ENCODE results near the gene AP1G1. TPM values are rescaled to one million over a fixed set of nuclear protein-coding genes. Genes with fewer than 3 reads are reported as not detected.
A peak's percentile ranks its signal among the peaks of the same experiment; 100 is the strongest.
"Not testable (repeated sequence)": the region's sequence is repeated elsewhere in the genome, so short reads cannot be mapped to it uniquely, and the experiment has no call there.

Gene AP1G1
- polyA plus RNA-seq, 1 experiment, result 90.6 TPM

GRCh38 chr16:71788578-71788977 lies 20.1 kb downstream of the AP1G1 start:
- no peak overlapping the region for H3K4me3 ChIP-seq (ENCODE audit: low read depth, low read length)
- ChIA-PET POLR2A (no interaction called here), CTCF (interaction anchor here (0.6 kb wide), 1 partner anchor 173 kb away, joined by 3 read pairs; no protein-coding TSS in a partner anchor)
- no peak overlapping the region for H3K27ac ChIP-seq (ENCODE audit: low read depth, low read length)
- H3K27me3 ChIP-seq (ENCODE audit: control insufficient read depth, insufficient read depth, low read length), result no peaks in the 10 kb centered on the region
- no peaks in the 10 kb centered on the region for H3K9me3 ChIP-seq (ENCODE audit: control insufficient read depth, insufficient read depth, low read length)
- no peak for DNase-seq (ENCODE audit: low read depth, low spot score)
- TF ChIP-seq CTCF (IDR thresholded peaks at IDR 0.05; ENCODE audit: low read depth, low read length), result no peak

- POLR2A ChIA-PET; H3K27ac ChIP-seq (ENCODE audit: low read depth, low read length); H3K4me3 ChIP-seq (ENCODE audit: low read depth, low read length); DNase-seq (ENCODE audit: low read depth, low spot score); H3K27me3 ChIP-seq (ENCODE audit: control insufficient read depth, insufficient read depth, low read length); H3K9me3 ChIP-seq (ENCODE audit: control insufficient read depth, insufficient read depth, low read length): not testable (repeated sequence)
- CTCF ChIA-PET, result interaction anchor here (1.0 to 1.2 kb wide), 2 partner anchors 98 to 176 kb away, joined by 3 to 4 read pairs; no protein-coding TSS in a partner anchor
Measured at GRCh38 chr16:71785143-71785542, 23.5 kb downstream of the AP1G1 start.

- H3K4me3 ChIP-seq (ENCODE audit: low read depth, low read length), result no peak overlapping the region
- ChIA-PET POLR2A (no interaction called here), CTCF (interaction anchor here (1.0 to 1.2 kb wide), 2 partner anchors 99 to 177 kb away, joined by 3 to 4 read pairs; no protein-coding TSS in a partner anchor)
- TF ChIP-seq CTCF (IDR thresholded peaks at IDR 0.05; ENCODE audit: low read depth, low read length), result no peak
- H3K27me3 ChIP-seq (ENCODE audit: control insufficient read depth, insufficient read depth, low read length), result no peaks in the 10 kb centered on the region
- DNase-seq (ENCODE audit: low read depth, low spot score), result no peak
- no peak overlapping the region for H3K27ac ChIP-seq (ENCODE audit: low read depth, low read length)
- H3K9me3 ChIP-seq (ENCODE audit: control insufficient read depth, insufficient read depth, low read length), result no peaks in the 10 kb centered on the region
Measured at GRCh38 chr16:71784093-71784492, 24.5 kb downstream of the AP1G1 start.

- 0 out of 2 replicates have a peak, but pooled peaks have one; percentile 2 for TF ChIP-seq CTCF (IDR thresholded peaks at IDR 0.05; ENCODE audit: low read depth, low read length)
- H3K4me3 ChIP-seq (ENCODE audit: low read depth, low read length), result no peak overlapping the region
- no peak for DNase-seq (ENCODE audit: low read depth, low spot score)
- ChIA-PET POLR2A (no interaction called here), CTCF (interaction anchor here (1.0 kb wide), 1 partner anchor 180 kb away, joined by 3 read pairs; no protein-coding TSS in a partner anchor)
- no peak overlapping the region for H3K27ac ChIP-seq (ENCODE audit: low read depth, low read length)
- H3K27me3 ChIP-seq (ENCODE audit: control insufficient read depth, insufficient read depth, low read length), result no peaks in the 10 kb centered on the region
- no peaks in the 10 kb centered on the region for H3K9me3 ChIP-seq (ENCODE audit: control insufficient read depth, insufficient read depth, low read length)
Measured at GRCh38 chr16:71781741-71782140, 26.9 kb downstream of the AP1G1 start.

GRCh38 chr16:71780521-71781089 lies 28.0 kb downstream of the AP1G1 start:
- CTCF ChIA-PET, result interaction anchor here (0.6 to 0.7 kb wide), 2 partner anchors 113 to 1127 kb away, joined by 3 read pairs; no protein-coding TSS in a partner anchor
- POLR2A ChIA-PET, result interaction anchor here (0.6 kb wide), 1 partner anchor 11 kb away, joined by 8 read pairs; no protein-coding TSS in a partner anchor
- Histone ChIP-seq H3K27me3 (ENCODE audit: control insufficient read depth, insufficient read depth, low read length) (no peaks in the 10 kb centered on the region), H3K9me3 (ENCODE audit: control insufficient read depth, insufficient read depth, low read length) (no peaks in the 10 kb centered on the region), H3K4me3 (ENCODE audit: low read depth, low read length) (no peak overlapping the region), H3K27ac (ENCODE audit: low read depth, low read length) (no peak overlapping the region)
- no peak for DNase-seq (ENCODE audit: low read depth, low spot score)
- no peak for TF ChIP-seq CTCF (IDR thresholded peaks at IDR 0.05; ENCODE audit: low read depth, low read length)
